Endodermal cell (in vitro differentiated cells): Measurements from ENCODE around the gene BMI1. TPM values are rescaled to one million over a fixed set of nuclear protein-coding genes. Genes with fewer than 3 reads are reported as not detected.

Source experiments
- DNase-seq: peaks from one replicate; pipeline ENCODE4 v3.0.0-alpha.2; 2017
- H3K27ac ChIP-seq: 2 replicates; pipeline ENCODE4 v1.5.1; 2013; ENCODE audit warnings: mild to moderate bottlenecking, low read depth, low read length, moderate library complexity
- H3K27me3 ChIP-seq: 2 replicates; pipeline ENCODE4 v1.6.1; 2013; ENCODE audit warnings: mild to moderate bottlenecking, low read length, moderate library complexity; ENCODE audit not compliant: insufficient read depth, control insufficient read depth, poor library complexity, severe bottlenecking
- H3K36me3 ChIP-seq: 2 replicates; pipeline ENCODE4 v1.7.0; 2013; ENCODE audit warnings: mild to moderate bottlenecking, low read length, moderate library complexity; ENCODE audit not compliant: control insufficient read depth, insufficient read depth
- H3K4me1 ChIP-seq: one replicate; pipeline ENCODE4 v1.7.0; 2013; ENCODE audit warnings: low read length; ENCODE audit not compliant: control insufficient read depth, insufficient read depth
- H3K4me3 ChIP-seq: 2 replicates; pipeline ENCODE4 v1.5.1; 2013; ENCODE audit warnings: mild to moderate bottlenecking, low read length, moderate library complexity
- H3K9ac ChIP-seq: 2 replicates; pipeline ENCODE4 v1.6.1; 2013; ENCODE audit warnings: mild to moderate bottlenecking, low read length, moderate library complexity; ENCODE audit not compliant: poor library complexity, severe bottlenecking; ENCODE audit errors: extremely low read depth
- H3K9me3 ChIP-seq: 2 replicates; pipeline ENCODE4 v1.6.1; 2013; ENCODE audit warnings: mild to moderate bottlenecking, low read length, moderate library complexity; ENCODE audit not compliant: control insufficient read depth
- H3K27ac Mint-ChIP-seq: 2 replicates; pipeline ENCODE4 v1.8.0; 2020; ENCODE audit warnings: mixed read lengths
- H3K27me3 Mint-ChIP-seq: 2 replicates; pipeline ENCODE4 v1.8.0; 2021; ENCODE audit warnings: mild to moderate bottlenecking, mixed read lengths; ENCODE audit not compliant: insufficient read depth
- H3K36me3 Mint-ChIP-seq: 2 replicates; pipeline ENCODE4 v1.8.0; 2020; ENCODE audit warnings: low read depth, mixed read lengths
- H3K4me1 Mint-ChIP-seq: 2 replicates; pipeline ENCODE4 v1.8.0; 2020; ENCODE audit warnings: mixed read lengths
- H3K4me3 Mint-ChIP-seq: 2 replicates; pipeline ENCODE4 v1.8.0; 2020; ENCODE audit warnings: mild to moderate bottlenecking, moderate library complexity, mixed read lengths
- H3K9me3 Mint-ChIP-seq: 2 replicates; pipeline ENCODE4 v1.8.0; 2020; ENCODE audit warnings: mild to moderate bottlenecking, mixed read lengths
- WGBS, 2 experiments: methylation state at CpG; one replicate each; pipeline versions ENCODE4 v1.1.5 to v1.1.7; 2013; ENCODE audit warnings: missing lambda C conversion rate in 2 of 2, mixed read lengths in 1 of 2; ENCODE audit not compliant: insufficient coverage in 1 of 2, insufficient read length in 1 of 2; 5-methylcytosine and 5-hydroxymethylcytosine counted together
- total RNA-seq, 2 donors: library from RNA; stranded (reverse); fragmentation: NEBNext Ultra II Directional in 1 of 2; extraction: Animal tissue kit (Norgen Biotek cat#: 25700) in 1 of 2; gene quantifications; 2 replicates in 1 of 2; 3 replicates in 1 of 2; pipeline ENCODE4 v1.2.1, GENCODE V29; 2021
- TF ChIP-seq, protein P1 (sequence below): fragments of 200-600 bp; sonication (generic); conservative IDR thresholded peaks from 2 replicates; pipeline ENCODE4 v1.5.0; 2021; ENCODE audit warnings: antibody characterized with exemption, mild to moderate bottlenecking

BMI1 gene
- total RNA-seq, 2 donors from 2014 or later: 12.2 to 15.5 TPM

DNA sequence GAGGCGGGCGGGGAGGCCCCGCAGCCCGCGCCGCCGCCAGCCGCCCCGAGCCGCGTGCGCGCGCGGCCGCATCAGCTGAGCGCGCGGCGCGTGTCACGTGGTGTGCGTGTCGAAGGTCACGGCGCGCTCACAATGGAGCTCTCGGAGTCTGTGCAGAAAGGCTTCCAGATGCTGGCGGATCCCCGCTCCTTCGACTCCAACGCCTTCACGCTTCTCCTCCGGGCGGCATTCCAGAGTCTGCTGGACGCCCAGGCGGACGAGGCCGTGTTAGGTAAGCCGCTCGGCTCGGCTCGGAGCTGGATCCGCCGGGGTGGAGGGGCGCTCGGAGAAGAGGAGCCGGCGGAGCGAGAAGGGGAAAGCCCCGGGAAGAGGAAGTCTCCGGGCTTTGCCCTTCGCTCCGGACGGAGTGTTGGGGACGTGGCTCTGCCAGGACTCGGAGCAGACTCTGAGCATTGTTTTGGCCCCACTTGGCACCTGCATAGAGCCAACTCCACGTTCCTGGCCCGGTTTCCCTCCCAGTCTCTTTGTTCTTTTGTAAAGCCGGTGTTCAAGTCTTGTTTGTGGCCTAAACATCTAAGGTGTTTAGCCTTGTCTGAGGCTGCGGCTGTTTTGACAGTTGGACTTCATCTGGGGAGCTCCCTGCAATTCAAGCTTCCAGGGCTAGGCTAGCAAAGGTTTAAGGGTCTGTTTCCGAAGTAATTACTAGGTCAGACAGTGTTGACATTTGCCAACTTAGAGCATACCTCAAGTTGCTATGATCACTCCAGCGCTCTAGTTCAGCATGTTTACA lies 4.4 kb upstream of the BMI1 start, which contains the start of gene COMMD3:
TSS of gene COMMD3 (plus strand) at position 103 of the 790 bp plus-strand sequence. CDS start at position 133, 30 bp downstream.
- Histone ChIP-seq H3K4me1 (peaks cover 3% of the 10 kb centered on the region), H3K27ac (peak within 1 kb of the TSS; percentile 69), H3K27me3 (peaks cover 69% of the 10 kb centered on the region), H3K9ac (peak within 1 kb of the TSS; percentile 52), H3K9me3 (no peaks in the 10 kb centered on the region), H3K4me3 (peak within 1 kb of the TSS; percentile 92), H3K36me3 (no peaks in the 10 kb centered on the region)
- Mint-ChIP-seq H3K4me3 (peak within 1 kb of the TSS; percentile 74), H3K27ac (peak within 1 kb of the TSS; percentile 75), H3K9me3 (no peaks in the 10 kb centered on the region), H3K36me3 (no peaks in the 10 kb centered on the region), H3K4me1 (peaks cover 15% of the 10 kb centered on the region), H3K27me3 (peaks cover 79% of the 10 kb centered on the region)
- 0 to 1% methylated on average over 17 to 63 of the region's 63 CpGs for WGBS, 2 experiments
- peak; percentile 91 for DNase-seq
- TF ChIP-seq, protein P1, sequence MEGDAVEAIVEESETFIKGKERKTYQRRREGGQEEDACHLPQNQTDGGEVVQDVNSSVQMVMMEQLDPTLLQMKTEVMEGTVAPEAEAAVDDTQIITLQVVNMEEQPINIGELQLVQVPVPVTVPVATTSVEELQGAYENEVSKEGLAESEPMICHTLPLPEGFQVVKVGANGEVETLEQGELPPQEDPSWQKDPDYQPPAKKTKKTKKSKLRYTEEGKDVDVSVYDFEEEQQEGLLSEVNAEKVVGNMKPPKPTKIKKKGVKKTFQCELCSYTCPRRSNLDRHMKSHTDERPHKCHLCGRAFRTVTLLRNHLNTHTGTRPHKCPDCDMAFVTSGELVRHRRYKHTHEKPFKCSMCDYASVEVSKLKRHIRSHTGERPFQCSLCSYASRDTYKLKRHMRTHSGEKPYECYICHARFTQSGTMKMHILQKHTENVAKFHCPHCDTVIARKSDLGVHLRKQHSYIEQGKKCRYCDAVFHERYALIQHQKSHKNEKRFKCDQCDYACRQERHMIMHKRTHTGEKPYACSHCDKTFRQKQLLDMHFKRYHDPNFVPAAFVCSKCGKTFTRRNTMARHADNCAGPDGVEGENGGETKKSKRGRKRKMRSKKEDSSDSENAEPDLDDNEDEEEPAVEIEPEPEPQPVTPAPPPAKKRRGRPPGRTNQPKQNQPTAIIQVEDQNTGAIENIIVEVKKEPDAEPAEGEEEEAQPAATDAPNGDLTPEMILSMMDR: no peak

DNA sequence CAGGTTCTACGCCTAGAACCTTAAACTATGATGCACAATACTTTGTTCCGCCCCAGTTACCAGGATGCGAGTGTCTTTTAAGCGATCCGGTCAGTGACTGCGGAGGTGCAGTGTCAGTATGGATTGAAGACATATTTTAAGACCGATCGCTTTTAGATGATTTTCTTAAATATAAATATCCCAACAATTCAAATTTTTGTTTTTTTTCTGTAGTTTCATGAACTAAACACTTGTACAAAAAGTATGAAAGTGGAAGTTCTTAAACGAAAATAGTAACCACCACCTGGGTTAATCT lies 3.9 kb upstream of the BMI1 start:
- peak overlapping the region; percentile 92 for H3K4me3 ChIP-seq
- Mint-ChIP-seq H3K27ac (peak overlapping the region; percentile 75), H3K36me3 (no peaks in the 10 kb centered on the region), H3K4me1 (peaks cover 15% of the 10 kb centered on the region), H3K9me3 (no peaks in the 10 kb centered on the region), H3K4me3 (peak overlapping the region; percentile 74), H3K27me3 (peaks cover 76% of the 10 kb centered on the region)
- no peak overlapping the region for H3K27ac ChIP-seq
- peaks cover 3% of the 10 kb centered on the region for H3K4me1 ChIP-seq
- no peak for DNase-seq
- WGBS, 2 experiments: 4% methylated on average over 7 of the region's 9 CpGs; no CpG with 5 or more reads in 1 of the 2 experiments
- peaks cover 71% of the 10 kb centered on the region for H3K27me3 ChIP-seq
- H3K9ac ChIP-seq: peak overlapping the region; percentile 39
- TF ChIP-seq, protein P1: no peak
- H3K36me3 ChIP-seq: no peaks in the 10 kb centered on the region
- H3K9me3 ChIP-seq: no peaks in the 10 kb centered on the region

DNA sequence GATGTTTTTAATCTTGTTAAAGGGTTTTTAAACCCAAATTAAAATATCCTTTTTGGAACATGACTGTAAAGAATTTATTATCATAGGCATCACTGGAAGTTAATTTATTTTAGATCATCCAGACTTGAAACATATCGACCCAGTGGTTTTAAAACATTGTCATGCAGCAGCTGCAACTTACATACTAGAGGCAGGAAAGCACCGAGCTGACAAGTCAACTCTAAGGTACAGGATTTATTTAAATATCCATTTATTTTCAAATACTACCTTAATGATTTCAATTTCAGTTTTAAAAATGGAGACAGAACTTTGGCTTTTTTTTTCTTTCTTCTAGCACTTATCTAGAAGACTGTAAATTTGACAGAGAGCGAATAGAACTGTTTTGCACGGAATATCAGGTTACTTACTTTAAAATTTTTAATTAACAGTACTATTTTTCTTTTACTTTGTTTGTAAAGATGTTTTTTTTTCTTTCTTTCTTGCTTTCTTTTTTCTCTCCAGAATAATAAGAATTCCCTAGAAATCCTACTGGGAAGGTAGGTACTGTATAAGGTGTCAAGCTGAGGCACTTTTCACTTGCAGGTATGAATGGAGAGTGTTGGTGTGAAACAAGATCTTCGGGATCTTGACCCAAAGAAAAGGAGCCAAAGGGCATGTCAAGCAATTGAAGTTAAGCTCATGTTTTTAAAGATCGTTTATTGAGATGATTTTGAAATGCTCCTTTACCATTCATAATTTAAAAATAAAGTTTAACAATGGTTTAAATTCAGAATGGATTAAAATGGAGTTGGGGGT lies 2.9 kb upstream of the BMI1 start:
- Histone ChIP-seq H3K9ac (no peak overlapping the region), H3K9me3 (no peaks in the 10 kb centered on the region), H3K4me1 (peaks cover 3% of the 10 kb centered on the region), H3K27ac (no peak overlapping the region), H3K36me3 (no peaks in the 10 kb centered on the region), H3K27me3 (peaks cover 78% of the 10 kb centered on the region), H3K4me3 (no peak overlapping the region)
- Mint-ChIP-seq H3K27ac (no peak overlapping the region), H3K27me3 (peaks cover 81% of the 10 kb centered on the region), H3K36me3 (no peaks in the 10 kb centered on the region), H3K4me3 (no peak overlapping the region), H3K4me1 (peaks cover 23% of the 10 kb centered on the region), H3K9me3 (no peaks in the 10 kb centered on the region)
- TF ChIP-seq, protein P1: no peak
- no peak for DNase-seq
- WGBS, 2 experiments: 4 to 8% methylated on average over 3 of the region's 6 CpGs
